HL-60 (cell line): ENCODE results near the gene AIFM3.
A peak's percentile ranks its signal among the peaks of the same experiment; 100 is the strongest.

Source experiments
- CTCF ChIP-seq: IDR thresholded peaks from one replicate; pipeline ENCODE4 v1.5.1; 2011; ENCODE audit warnings: low read length, control low read depth, inconsistent platforms; ENCODE audit not compliant: insufficient read depth
- GABPA ChIP-seq: IDR thresholded peaks from 2 replicates; pipeline ENCODE4 v1.6.1; 2012; ENCODE audit warnings: low read depth
- POLR2AphosphoS5 ChIP-seq: IDR thresholded peaks from 2 replicates; pipeline ENCODE4 v1.6.1; 2012; ENCODE audit warnings: low read depth
- SPI1 ChIP-seq: IDR thresholded peaks from 2 replicates; pipeline ENCODE4 v1.6.1; 2012; ENCODE audit warnings: low read depth, mild to moderate bottlenecking, borderline replicate concordance
- TF ChIP-seq, protein P1 (sequence below): IDR thresholded peaks from 2 replicates; pipeline ENCODE4 v1.6.1; 2012; ENCODE audit warnings: low read depth; ENCODE audit not compliant: insufficient replicate concordance

DNA sequence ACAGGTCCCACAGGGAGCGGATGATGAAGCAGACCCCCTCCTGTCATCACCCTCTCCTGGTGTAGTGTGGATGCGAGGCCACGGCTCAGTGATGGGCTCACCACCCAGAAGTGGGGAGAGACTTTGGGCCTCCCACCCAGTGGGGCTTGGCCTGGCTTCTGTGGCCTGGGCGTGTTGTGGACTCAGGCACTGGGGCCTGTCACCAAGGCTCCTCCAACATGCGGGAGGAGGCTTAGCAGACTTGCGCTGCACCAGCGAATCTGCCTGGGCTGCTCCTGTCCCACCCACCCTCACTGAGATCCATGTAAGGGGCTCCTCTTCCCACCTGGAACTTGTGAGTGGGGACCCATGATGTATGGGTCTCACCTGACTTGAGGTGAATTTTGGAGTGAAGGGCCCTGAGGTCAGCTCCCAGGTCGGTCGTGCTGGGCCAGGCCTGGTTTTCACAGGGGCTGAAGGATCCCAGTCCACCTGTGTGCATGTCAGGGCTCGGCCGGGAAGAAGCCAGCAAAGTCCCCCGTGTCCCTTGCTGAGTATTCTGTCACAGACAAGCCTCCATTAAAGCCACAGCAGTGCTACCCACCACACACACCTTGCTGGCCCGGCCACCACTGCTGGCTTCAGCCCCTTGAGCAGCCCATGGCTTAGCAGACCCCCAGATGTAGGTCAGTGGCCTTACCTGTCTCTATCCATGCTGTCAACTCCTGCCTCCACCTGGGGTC lies 30.6 kb downstream of the AIFM3 start:
- no peak for TF ChIP-seq CTCF
- TF ChIP-seq POLR2AphosphoS5: peak; percentile 16; the same call in 1 of the 2 replicates
- TF ChIP-seq GABPA: no peak
- TF ChIP-seq, protein P1, sequence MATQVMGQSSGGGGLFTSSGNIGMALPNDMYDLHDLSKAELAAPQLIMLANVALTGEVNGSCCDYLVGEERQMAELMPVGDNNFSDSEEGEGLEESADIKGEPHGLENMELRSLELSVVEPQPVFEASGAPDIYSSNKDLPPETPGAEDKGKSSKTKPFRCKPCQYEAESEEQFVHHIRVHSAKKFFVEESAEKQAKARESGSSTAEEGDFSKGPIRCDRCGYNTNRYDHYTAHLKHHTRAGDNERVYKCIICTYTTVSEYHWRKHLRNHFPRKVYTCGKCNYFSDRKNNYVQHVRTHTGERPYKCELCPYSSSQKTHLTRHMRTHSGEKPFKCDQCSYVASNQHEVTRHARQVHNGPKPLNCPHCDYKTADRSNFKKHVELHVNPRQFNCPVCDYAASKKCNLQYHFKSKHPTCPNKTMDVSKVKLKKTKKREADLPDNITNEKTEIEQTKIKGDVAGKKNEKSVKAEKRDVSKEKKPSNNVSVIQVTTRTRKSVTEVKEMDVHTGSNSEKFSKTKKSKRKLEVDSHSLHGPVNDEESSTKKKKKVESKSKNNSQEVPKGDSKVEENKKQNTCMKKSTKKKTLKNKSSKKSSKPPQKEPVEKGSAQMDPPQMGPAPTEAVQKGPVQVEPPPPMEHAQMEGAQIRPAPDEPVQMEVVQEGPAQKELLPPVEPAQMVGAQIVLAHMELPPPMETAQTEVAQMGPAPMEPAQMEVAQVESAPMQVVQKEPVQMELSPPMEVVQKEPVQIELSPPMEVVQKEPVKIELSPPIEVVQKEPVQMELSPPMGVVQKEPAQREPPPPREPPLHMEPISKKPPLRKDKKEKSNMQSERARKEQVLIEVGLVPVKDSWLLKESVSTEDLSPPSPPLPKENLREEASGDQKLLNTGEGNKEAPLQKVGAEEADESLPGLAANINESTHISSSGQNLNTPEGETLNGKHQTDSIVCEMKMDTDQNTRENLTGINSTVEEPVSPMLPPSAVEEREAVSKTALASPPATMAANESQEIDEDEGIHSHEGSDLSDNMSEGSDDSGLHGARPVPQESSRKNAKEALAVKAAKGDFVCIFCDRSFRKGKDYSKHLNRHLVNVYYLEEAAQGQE: no peak
- TF ChIP-seq SPI1: no peak
